Measurements from ENCODE around the gene DPCD.

GRCh38 chr10:101575091-101575490 is 13.0 kb upstream of the DPCD start:
- TF ChIP-seq CTCF (IDR thresholded peaks at IDR 0.05; ENCODE audit: borderline replicate concordance, extremely low read depth, low read length, poor library complexity, severe bottlenecking) (no peak), EZH2 (IDR thresholded peaks at IDR 0.05; ENCODE audit: borderline replicate concordance, low read depth, low read length, severe bottlenecking) (no peak)
